HCT116 (cell line): ENCODE results near the gene ATXN7L1. TPM values are rescaled to one million over a fixed set of nuclear protein-coding genes. Genes with fewer than 3 reads are reported as not detected.

Source experiments
- ATAC-seq: fragments of 200-7000 bp; cut with Tn5 transposase; 2 replicates; pipeline ENCODE4 v1.9.1; 2020; ENCODE audit warnings: mild to moderate bottlenecking, moderate library complexity
- BruUV-seq: library from RNA; stranded (reverse); fragments of 400-500 nt; replicated peaks from 2 replicates; lab custom pipeline; 2021; lab: Mats Ljungman, UMichigan
- CTCF ChIA-PET: fragments of 300-600 bp; sonication (Branson Sonifier 250); formaldehyde crosslinking; loops from one replicate; lab custom pipeline; 2021; ENCODE audit warnings: antibody characterized with exemption; lab: Charles Lee
- POLR2A ChIA-PET: fragments of 300-600, 350-600 bp; sonication (Branson Sonifier 250); formaldehyde crosslinking; loops from one replicate; lab custom pipeline; 2021; ENCODE audit warnings: antibody characterized with exemption; lab: Charles Lee
- RAD21 ChIA-PET, 2 experiments: fragments of 300-600 bp; sonication (Branson Sonifier 250); formaldehyde crosslinking; loops; one replicate each; lab custom pipeline; 2023; ENCODE audit warnings: low total read pairs in 2 of 2; ENCODE audit not compliant: uncharacterized antibody in 2 of 2, unreplicated experiment in 2 of 2, low non-redundant PET in 1 of 2; lab: Charles Lee
- DNase-seq: peaks from one replicate; pipeline ENCODE4 v3.0.0-alpha.2; 2010; ENCODE audit warnings: low read depth, low spot score
- H2AFZ ChIP-seq: fragments of 200-600 bp; shearing (Covaris generic), sonication (generic); 2 replicates; pipeline ENCODE4 v1.6.1; 2017; ENCODE audit warnings: low read depth, mixed run types, mixed read lengths, antibody characterized with exemption, low read length; ENCODE audit not compliant: poor library complexity, severe bottlenecking
- H3K27ac ChIP-seq: 2 replicates; pipeline ENCODE4 v1.5.1; 2012; ENCODE audit warnings: low read depth, low read length
- H3K27me3 ChIP-seq: fragments of 200-600 bp; sonication (generic); 2 replicates; pipeline ENCODE4 v1.6.1; 2016; ENCODE audit warnings: mixed run types, low read length, mixed read lengths; ENCODE audit not compliant: insufficient read depth
- H3K36me3 ChIP-seq, 2 experiments: fragments of 200-500 bp in 1 of 2; fragments of 200-600 bp in 1 of 2; sonication (Bioruptor generic) in 1 of 2; sonication (generic) in 1 of 2; 2 replicates each; pipeline versions ENCODE4 v1.5.1 to v1.6.1; 2014 to 2016; ENCODE audit warnings: low read length in 2 of 2, inconsistent platforms in 1 of 2, mixed read lengths in 1 of 2, mixed run types in 1 of 2; ENCODE audit not compliant: insufficient read depth in 2 of 2, control insufficient read depth in 1 of 2
- H3K4me1 ChIP-seq, 2 experiments: fragments of 200-600 bp in 1 of 2; sonication (generic) in 1 of 2; 2 replicates each; pipeline versions ENCODE4 v1.5.1 to v1.6.1; 2012 to 2017; ENCODE audit warnings: low read length in 2 of 2, inconsistent platforms in 1 of 2, mild to moderate bottlenecking in 1 of 2, mixed read lengths in 1 of 2, mixed run types in 1 of 2, moderate library complexity in 1 of 2; ENCODE audit not compliant: insufficient read depth in 2 of 2, control insufficient read depth in 1 of 2
- H3K4me2 ChIP-seq: fragments of 200-600 bp; sonication (generic); 2 replicates; pipeline ENCODE4 v1.6.1; 2017; ENCODE audit warnings: mixed run types, low read length, mixed read lengths
- H3K4me3 ChIP-seq, 2 experiments: fragments of 200-600 bp in 1 of 2; sonication (generic) in 1 of 2; replicated peaks in 1 of 2; 2 replicates each; pipeline ENCODE4 v1.5.1; 2011 to 2016; ENCODE audit warnings: low read length in 2 of 2, control low read depth in 1 of 2, low read depth in 1 of 2, mild to moderate bottlenecking in 1 of 2, mixed read lengths in 1 of 2, mixed run types in 1 of 2
- H3K79me2 ChIP-seq: fragments of 200-600 bp; sonication (generic); 2 replicates; pipeline ENCODE4 v1.6.1; 2017; ENCODE audit warnings: mild to moderate bottlenecking, mixed run types, low read length, moderate library complexity, mixed read lengths; ENCODE audit not compliant: insufficient read depth
- H3K9ac ChIP-seq: fragments of 200-600 bp; sonication (generic); 2 replicates; pipeline ENCODE4 v1.6.1; 2016; ENCODE audit warnings: low read length, mixed read lengths
- H3K9me2 ChIP-seq: fragments of 200-600 bp; sonication (generic), shearing (Covaris generic); 2 replicates; pipeline ENCODE4 v1.6.1; 2017; ENCODE audit warnings: mixed run types, mild to moderate bottlenecking, moderate library complexity; ENCODE audit not compliant: insufficient read depth
- H3K9me3 ChIP-seq, 2 experiments: fragments of 200-500 bp in 1 of 2; fragments of 200-600 bp in 1 of 2; sonication (Bioruptor generic) in 1 of 2; sonication (generic) in 1 of 2; 2 replicates each; pipeline ENCODE4 v1.6.1; 2014 to 2017; ENCODE audit warnings: low read length in 2 of 2, mixed read lengths in 2 of 2, inconsistent platforms in 1 of 2, low read depth in 1 of 2, mild to moderate bottlenecking in 1 of 2, mixed run types in 1 of 2, moderate library complexity in 1 of 2; ENCODE audit not compliant: control insufficient read depth in 1 of 2, insufficient read depth in 1 of 2
- H4K20me1 ChIP-seq: fragments of 200-600 bp; sonication (generic), shearing (Covaris generic); 2 replicates; pipeline ENCODE4 v1.6.1; 2017; ENCODE audit warnings: mixed run types, mild to moderate bottlenecking, moderate library complexity; ENCODE audit not compliant: insufficient read depth
- CEBPB ChIP-seq: IDR thresholded peaks from 2 replicates; pipeline ENCODE4 v1.6.1; 2012; ENCODE audit warnings: low read depth
- FOSL1 ChIP-seq: IDR thresholded peaks from 2 replicates; pipeline ENCODE4 v1.6.1; 2012; ENCODE audit warnings: low read depth
- SIN3A ChIP-seq: IDR thresholded peaks from 2 replicates; pipeline ENCODE4 v1.6.1; 2012; ENCODE audit warnings: low read depth
- SP1 ChIP-seq: IDR thresholded peaks from 2 replicates; pipeline ENCODE4 v1.6.1; 2012; ENCODE audit warnings: low read depth
- TCF7L2 ChIP-seq: IDR thresholded peaks from 2 replicates; pipeline ENCODE4 v1.7.0; 2011; ENCODE audit warnings: borderline replicate concordance, inconsistent platforms; ENCODE audit not compliant: insufficient read depth, insufficient read length; ENCODE audit errors: extremely low read depth
- ZBTB33 ChIP-seq: IDR thresholded peaks from 2 replicates; pipeline ENCODE4 v1.6.1; 2011; ENCODE audit warnings: mild to moderate bottlenecking, low read length, moderate library complexity; ENCODE audit not compliant: insufficient replicate concordance; ENCODE audit errors: extremely low read depth
- intact Hi-C: fragments of 100-400 bp; cut with micrococcal nuclease; formaldehyde crosslinking; loops from 2 replicates; pipeline ENCODE4 v1.10.0; 2022
- total RNA-seq: library from RNA; stranded (reverse); gene quantifications from one replicate; pipeline ENCODE4 v1.2.1, GENCODE V29; 2021; ENCODE audit not compliant: unreplicated experiment

ATXN7L1 gene
- total RNA-seq, 1 experiment from 2014 or later = 11.5 TPM

- Histone ChIP-seq H3K9ac (no peak overlapping the region), H3K4me2 (no peak overlapping the region), H3K9me3 (no peaks in the 10 kb centered on the region), H2AFZ (no peak overlapping the region), H3K36me3 (no peaks in the 10 kb centered on the region), H3K79me2 (no peaks in the 10 kb centered on the region), H3K27ac (no peak overlapping the region), H3K4me3 (no peak overlapping the region), H3K9me2 (no peaks in the 10 kb centered on the region), H3K4me1 (peaks cover 0 to 2% of the 10 kb centered on the region in 2 experiments; a peak in 1 of 4 replicates), H3K27me3 (no peaks in the 10 kb centered on the region), H4K20me1 (no peaks in the 10 kb centered on the region)
- TF ChIP-seq TCF7L2 (no peak), SIN3A (no peak), SP1 (no peak), ZBTB33 (no peak), FOSL1 (no peak), CEBPB (no peak)
- intact Hi-C loops = no loop called here
- RAD21 ChIA-PET = no interaction called here
- DNase-seq (no peak), ATAC-seq (no peak)
- BruUV-seq = no TSS peak
- CTCF ChIA-PET = no interaction called here
- POLR2A ChIA-PET = no interaction called here
These were observed 202.0 kb downstream of the ATXN7L1 start for GRCh38 chr7:105674200-105674920.
